ENCODE data around the gene NBR1.

- TF ChIP-seq CTCF (IDR thresholded peaks at IDR 0.05) = no peak
- TF ChIP-seq POLR2A (IDR thresholded peaks at IDR 0.05) = no peak
Measured at GRCh38 chr17:43176119-43176570, 5.1 kb downstream of the NBR1 start.
